Fibroblast of lung (primary cell): ENCODE data around the gene INTS4. TPM values are rescaled to one million over a fixed set of nuclear protein-coding genes. Genes with fewer than 3 reads are reported as not detected.
A peak's percentile ranks its signal among the peaks of the same experiment; 100 is the strongest.
"Not testable (repeated sequence)": the region's sequence is repeated elsewhere in the genome, so short reads cannot be mapped to it uniquely, and the experiment has no call there.

ENCODE experiments used
- DNase-seq, 2 donors: peaks; one replicate each; pipeline versions ENCODE4 v3.0.0 to v3.0.0-alpha.2; 2010; ENCODE audit warnings: low read depth in 2 of 2
- H2AFZ ChIP-seq: 2 replicates; pipeline ENCODE4 v1.5.1; 2012; ENCODE audit warnings: low read length, control low read depth, inconsistent platforms
- H3K27ac ChIP-seq: 2 replicates; pipeline ENCODE4 v1.5.1; 2011; ENCODE audit warnings: low read length, control low read depth; ENCODE audit not compliant: insufficient read depth
- H3K27me3 ChIP-seq: 2 replicates; pipeline ENCODE4 v1.5.1; 2011; ENCODE audit warnings: mild to moderate bottlenecking, low read length; ENCODE audit not compliant: control insufficient read depth, insufficient read depth
- H3K36me3 ChIP-seq: 2 replicates; pipeline ENCODE4 v1.5.1; 2011; ENCODE audit warnings: low read length; ENCODE audit not compliant: control insufficient read depth, insufficient read depth
- H3K4me1 ChIP-seq: 2 replicates; pipeline ENCODE4 v1.5.1; 2011; ENCODE audit warnings: low read length; ENCODE audit not compliant: control insufficient read depth, insufficient read depth; ENCODE audit errors: extremely low read depth
- H3K4me2 ChIP-seq: 2 replicates; pipeline ENCODE4 v1.5.1; 2011; ENCODE audit warnings: low read length, control low read depth; ENCODE audit not compliant: insufficient read depth; ENCODE audit errors: extremely low read depth
- H3K4me3 ChIP-seq, 4 experiments: fragments of 200-600 bp in 1 of 4; sonication (generic) in 1 of 4; replicated peaks in 1 of 4; 2 replicates each; pipeline ENCODE4 v1.5.1; 2011 to 2016; ENCODE audit warnings: low read length in 4 of 4, low read depth in 3 of 4, mild to moderate bottlenecking in 3 of 4, control low read depth in 2 of 4, inconsistent platforms in 1 of 4, mixed read lengths in 1 of 4; ENCODE audit not compliant: insufficient read depth in 1 of 4; ENCODE audit errors: control extremely low read depth in 1 of 4
- H3K79me2 ChIP-seq: 2 replicates; pipeline ENCODE4 v1.5.1; 2012; ENCODE audit warnings: mild to moderate bottlenecking, low read length, inconsistent platforms; ENCODE audit not compliant: control insufficient read depth, insufficient read depth
- H3K9ac ChIP-seq: 2 replicates; pipeline ENCODE4 v1.5.1; 2011; ENCODE audit warnings: mild to moderate bottlenecking, low read length, control low read depth; ENCODE audit not compliant: insufficient read depth
- H3K9me3 ChIP-seq: 2 replicates; pipeline ENCODE4 v1.5.1; 2012; ENCODE audit warnings: low read depth, low read length; ENCODE audit not compliant: control insufficient read depth, insufficient read depth
- H4K20me1 ChIP-seq: 2 replicates; pipeline ENCODE4 v1.5.1; 2011; ENCODE audit warnings: low read length; ENCODE audit not compliant: control insufficient read depth, insufficient read depth; ENCODE audit errors: extremely low read depth
- CTCF ChIP-seq, 2 donors: IDR thresholded peaks in 1 of 2; conservative IDR thresholded peaks in 1 of 2; 1 replicate in 1 of 2; 2 replicates in 1 of 2; pipeline ENCODE4 v1.5.1; 2011 to 2012; ENCODE audit warnings: low read length in 2 of 2, control low read depth in 1 of 2, inconsistent platforms in 1 of 2, low read depth in 1 of 2, mild to moderate bottlenecking in 1 of 2
- EZH2 ChIP-seq: IDR thresholded peaks from 2 replicates; pipeline ENCODE4 v1.5.1; 2012; ENCODE audit warnings: low read length, control low read depth, mild to moderate bottlenecking; ENCODE audit errors: missing control alignments
- polyA plus RNA-seq, 2 donors: library from polyadenylated mRNA; depleted of rRNA in 1 of 2; stranded (reverse) in 1 of 2; unstranded in 1 of 2; fragments of >200 nt; gene quantifications; 2 replicates each; pipeline ENCODE4 v1.2.1, GENCODE V29; 2011 to 2012; ENCODE audit warnings: missing spikeins in 1 of 2
- total RNA-seq: library from RNA; depleted of rRNA; stranded (reverse); fragments of >200 nt; gene quantifications from 2 replicates; pipeline ENCODE4 v1.2.1, GENCODE V29; 2014

Gene INTS4
- total and polyA plus RNA-seq, 2 donors (not counting 1 experiment from before 2014, with no cell fraction given): 17.2 to 38.6 TPM

GRCh38 chr11:77854838-77855237 is 139.6 kb downstream of the INTS4 start:
- Histone ChIP-seq H3K9ac (no peak overlapping the region), H3K4me3 (no peak overlapping the region), H3K4me2 (no peak overlapping the region), H3K36me3 (no peaks in the 10 kb centered on the region), H2AFZ (no peak overlapping the region), H3K27me3 (no peaks in the 10 kb centered on the region), H3K79me2 (no peaks in the 10 kb centered on the region), H3K4me1 (peaks cover 3% of the 10 kb centered on the region), H4K20me1 (no peaks in the 10 kb centered on the region), H3K9me3 (no peaks in the 10 kb centered on the region), H3K27ac (no peak overlapping the region)
- TF ChIP-seq CTCF (conservative IDR thresholded peaks at IDR 0.05 in 1 of 2, IDR thresholded peaks at IDR 0.05 in 1 of 2; ENCODE audit: low read depth in 1 of 2, low read length in 2 of 2) (no peak), EZH2 (no peak)
- DNase-seq: no peak

GRCh38 chr11:77851503-77851902 is 143.0 kb downstream of the INTS4 start:
- no peak overlapping the region for H2AFZ ChIP-seq
- no peak overlapping the region for H3K4me2 ChIP-seq
- H3K79me2 ChIP-seq: no peaks in the 10 kb centered on the region
- no peaks in the 10 kb centered on the region for H4K20me1 ChIP-seq
- peak in 1 of 2 donors; percentile 26 for DNase-seq
- no peak overlapping the region for H3K9ac ChIP-seq
- H3K27ac ChIP-seq: no peak overlapping the region
- H3K27me3 ChIP-seq: no peaks in the 10 kb centered on the region
- H3K4me1 ChIP-seq: peaks cover 3% of the 10 kb centered on the region
- no peak for TF ChIP-seq EZH2
- TF ChIP-seq CTCF (conservative IDR thresholded peaks at IDR 0.05 in 1 of 2, IDR thresholded peaks at IDR 0.05 in 1 of 2; ENCODE audit: low read depth in 1 of 2, low read length in 2 of 2): no peak
- H3K9me3 ChIP-seq: no peaks in the 10 kb centered on the region
- H3K4me3 ChIP-seq: no peak overlapping the region
- H3K36me3 ChIP-seq: no peaks in the 10 kb centered on the region

- DNase-seq, H3K27me3 ChIP-seq, H3K27ac ChIP-seq, H3K36me3 ChIP-seq, H3K79me2 ChIP-seq, H2AFZ ChIP-seq, H3K4me2 ChIP-seq, H3K4me1 ChIP-seq, H3K9ac ChIP-seq, H3K9me3 ChIP-seq, H4K20me1 ChIP-seq, H3K4me3 ChIP-seq: not testable (repeated sequence)
Measured at GRCh38 chr11:77843700-77844099, 150.8 kb downstream of the INTS4 start.
